PC-3 (cell line): Measurements from ENCODE around the gene SESN1.

Experiments
- EZH2 ChIP-seq: fragments of 300-600 bp; sonication (generic); IDR thresholded peaks from one replicate; pipeline ENCODE4 v1.6.1; 2017; ENCODE audit warnings: antibody characterized with exemption, mild to moderate bottlenecking, low read length; ENCODE audit not compliant: unreplicated experiment
- TF ChIP-seq, protein P1 (sequence below): fragments of 300-600 bp; sonication (generic); conservative IDR thresholded peaks from 2 replicates; pipeline ENCODE4 v1.5.1; 2017; ENCODE audit warnings: antibody characterized with exemption, low read depth, mild to moderate bottlenecking, low read length

DNA sequence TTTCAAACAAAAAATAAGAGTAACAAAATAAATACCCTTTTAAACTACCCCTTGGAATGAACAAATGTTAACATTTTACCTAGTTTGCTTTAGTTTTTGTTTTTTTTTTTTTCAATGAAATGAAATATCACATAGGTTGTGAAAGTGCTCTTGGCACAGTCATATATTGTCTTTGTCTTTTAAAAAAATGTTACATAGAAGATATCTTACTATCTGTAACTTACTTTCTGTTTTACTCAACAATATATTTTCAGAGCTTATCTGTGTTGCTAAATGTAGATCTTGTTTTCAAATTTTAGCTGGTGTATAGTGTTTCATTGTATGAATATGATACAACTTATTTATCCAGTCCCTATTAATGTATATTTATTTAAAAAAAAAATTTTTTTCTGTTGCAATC lies 9.3 kb upstream of the SESN1 start:
- TF ChIP-seq, protein P1, sequence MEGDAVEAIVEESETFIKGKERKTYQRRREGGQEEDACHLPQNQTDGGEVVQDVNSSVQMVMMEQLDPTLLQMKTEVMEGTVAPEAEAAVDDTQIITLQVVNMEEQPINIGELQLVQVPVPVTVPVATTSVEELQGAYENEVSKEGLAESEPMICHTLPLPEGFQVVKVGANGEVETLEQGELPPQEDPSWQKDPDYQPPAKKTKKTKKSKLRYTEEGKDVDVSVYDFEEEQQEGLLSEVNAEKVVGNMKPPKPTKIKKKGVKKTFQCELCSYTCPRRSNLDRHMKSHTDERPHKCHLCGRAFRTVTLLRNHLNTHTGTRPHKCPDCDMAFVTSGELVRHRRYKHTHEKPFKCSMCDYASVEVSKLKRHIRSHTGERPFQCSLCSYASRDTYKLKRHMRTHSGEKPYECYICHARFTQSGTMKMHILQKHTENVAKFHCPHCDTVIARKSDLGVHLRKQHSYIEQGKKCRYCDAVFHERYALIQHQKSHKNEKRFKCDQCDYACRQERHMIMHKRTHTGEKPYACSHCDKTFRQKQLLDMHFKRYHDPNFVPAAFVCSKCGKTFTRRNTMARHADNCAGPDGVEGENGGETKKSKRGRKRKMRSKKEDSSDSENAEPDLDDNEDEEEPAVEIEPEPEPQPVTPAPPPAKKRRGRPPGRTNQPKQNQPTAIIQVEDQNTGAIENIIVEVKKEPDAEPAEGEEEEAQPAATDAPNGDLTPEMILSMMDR: no peak
- TF ChIP-seq EZH2: no peak
